ENCODE measurements around the gene TTC1.
"Not testable (repeated sequence)": the region's sequence is repeated elsewhere in the genome, so short reads cannot be mapped to it uniquely, and the experiment has no call there.

The TTC1 gene

GRCh38 chr5:160008877-160009590 lies at the start of gene TTC1:
TSS of gene TTC1 (plus strand) at chr5:160009139. CDS start at chr5:160010529, 1,390 bp downstream.
- peak; percentile 91 for DNase-seq

GRCh38 chr5:159961176-159962160 lies 47.5 kb upstream of the TTC1 start:
- no peak for DNase-seq

- DNase-seq: no peak
Observed at GRCh38 chr5:159962214-159962613, 46.7 kb upstream of the TTC1 start.

- no peak for DNase-seq
Observed at GRCh38 chr5:159963935-159964334, 45.0 kb upstream of the TTC1 start.

- DNase-seq: no peak
Observed at GRCh38 chr5:159965031-159965837, 43.7 kb upstream of the TTC1 start.

GRCh38 chr5:159965838-159966128 lies 43.2 kb upstream of the TTC1 start:
- DNase-seq: not testable (repeated sequence)

GRCh38 chr5:159969966-159970365 lies 39.0 kb upstream of the TTC1 start:
- no peak for DNase-seq

GRCh38 chr5:159971038-159971437 lies 37.9 kb upstream of the TTC1 start:
- no peak for DNase-seq

- no peak for DNase-seq
Observed at GRCh38 chr5:159971514-159971913, 37.4 kb upstream of the TTC1 start.

GRCh38 chr5:159971931-159972461 lies 36.9 kb upstream of the TTC1 start:
- DNase-seq: no peak

GRCh38 chr5:159972538-159973362 lies 36.2 kb upstream of the TTC1 start:
- DNase-seq: no peak

GRCh38 chr5:159975462-159976019 lies 33.4 kb upstream of the TTC1 start:
- DNase-seq: no peak

GRCh38 chr5:159976921-159977320 lies 32.0 kb upstream of the TTC1 start:
- no peak for DNase-seq

GRCh38 chr5:159978358-159978757 lies 30.6 kb upstream of the TTC1 start:
- DNase-seq: no peak

GRCh38 chr5:159982421-159983173 lies 26.3 kb upstream of the TTC1 start:
- no peak for DNase-seq

GRCh38 chr5:159987031-159987674 lies 21.8 kb upstream of the TTC1 start:
- peak; percentile 35 for DNase-seq

- DNase-seq: no peak
Observed at GRCh38 chr5:159990506-159990905, 18.4 kb upstream of the TTC1 start.

GRCh38 chr5:159992566-159992965 lies 16.4 kb upstream of the TTC1 start:
- DNase-seq: no peak

- DNase-seq: no peak
Observed at GRCh38 chr5:159993194-159993593, 15.7 kb upstream of the TTC1 start.

GRCh38 chr5:159995907-159996306 lies 13.0 kb upstream of the TTC1 start:
- no peak for DNase-seq
